ENCODE results near the gene ZNF407.
A peak's percentile ranks its signal among the peaks of the same experiment; 100 is the strongest.
"Not testable (repeated sequence)": the region's sequence is repeated elsewhere in the genome, so short reads cannot be mapped to it uniquely, and the experiment has no call there.

The ZNF407 gene

GRCh38 chr18:75067996-75068645 is 470.5 kb downstream of the ZNF407 start:
- no peak for DNase-seq

- DNase-seq, result no peak
Measured at GRCh38 chr18:75068682-75069435, 471.2 kb downstream of the ZNF407 start.

GRCh38 chr18:75070235-75070624 is 472.6 kb downstream of the ZNF407 start:
- DNase-seq, result no peak

GRCh38 chr18:75070625-75071483 is 473.2 kb downstream of the ZNF407 start:
- DNase-seq, result peak in 4 of 58 donors; percentile 4 to 13 (median 10)

- no peak for DNase-seq
Measured at GRCh38 chr18:75071484-75071785, 473.8 kb downstream of the ZNF407 start.

GRCh38 chr18:75071866-75072671 is 474.4 kb downstream of the ZNF407 start:
- DNase-seq, result no peak

GRCh38 chr18:75072672-75073371 is 475.2 kb downstream of the ZNF407 start:
- DNase-seq, result no peak

GRCh38 chr18:75073654-75074053 is 476.0 kb downstream of the ZNF407 start:
- DNase-seq, result no peak

- DNase-seq, result no peak
Measured at GRCh38 chr18:75074196-75075015, 476.7 kb downstream of the ZNF407 start.

- DNase-seq, result no peak
Measured at GRCh38 chr18:75075016-75075305, 477.3 kb downstream of the ZNF407 start.

- no peak for DNase-seq
Measured at GRCh38 chr18:75075429-75075841, 477.8 kb downstream of the ZNF407 start.

- DNase-seq, result no peak
Measured at GRCh38 chr18:75076286-75076685, 478.6 kb downstream of the ZNF407 start.

- no peak for DNase-seq
Measured at GRCh38 chr18:75081486-75081885, 483.8 kb downstream of the ZNF407 start.

GRCh38 chr18:75083131-75083530 is 485.5 kb downstream of the ZNF407 start:
- no peak for DNase-seq

GRCh38 chr18:75083761-75084160 is 486.1 kb downstream of the ZNF407 start:
- DNase-seq, result no peak

- not testable (repeated sequence) for DNase-seq
Measured at GRCh38 chr18:75085676-75086075, 488.0 kb downstream of the ZNF407 start.

- DNase-seq, result no peak
Measured at GRCh38 chr18:75086494-75087034, 488.9 kb downstream of the ZNF407 start.

GRCh38 chr18:75087119-75088020 is 489.7 kb downstream of the ZNF407 start:
- no peak for DNase-seq

All from anterior cingulate cortex (tissue), 58 donors.